Left ventricle myocardium superior (tissue), 1 donor: ENCODE results near the gene IMPA2. TPM values are rescaled to one million over a fixed set of nuclear protein-coding genes. Genes with fewer than 3 reads are reported as not detected.
A peak's percentile ranks its signal among the peaks of the same experiment; 100 is the strongest.
"Not testable (repeated sequence)": the region's sequence is repeated elsewhere in the genome, so short reads cannot be mapped to it uniquely, and the experiment has no call there.

Experiments
- ATAC-seq: fragments of 200-7000 bp; cut with Tn5 transposase; one replicate; pipeline ENCODE4 v1.9.1; 2020; ENCODE audit warnings: mild to moderate bottlenecking, moderate library complexity
- DNase-seq: peaks from one replicate; pipeline ENCODE4 v3.0.0-alpha.2; 2020
- intact Hi-C: fragments of 100-400 bp; cut with micrococcal nuclease; formaldehyde crosslinking; loops from one replicate; pipeline ENCODE4 v1.11.0; 2022
- total RNA-seq: library from RNA; stranded (reverse); fragmentation: NEBNext Ultra II Directional; extraction: Animal tissue kit (Norgen Biotek cat#: 25700); gene quantifications from one replicate; pipeline ENCODE4 v1.2.1, GENCODE V29; 2021
- donor health status: DM: no; HTN: yes; CAD: no; lungs with severe emphysema.

IMPA2 gene
- total RNA-seq, 1 donor from 2014 or later, result 73.3 TPM

GRCh38 chr18:12057419-12058039 lies 76.2 kb downstream of the IMPA2 start:
- ATAC-seq, result no peak

GRCh38 chr18:12059334-12060181 lies 78.3 kb downstream of the IMPA2 start:
- ATAC-seq (no peak), DNase-seq (no peak)
- intact Hi-C loops, result no loop called here

More at GRCh38 chr18:12057419-12058039, 76.2 kb downstream of the IMPA2 start:
- no peak for DNase-seq
- intact Hi-C loops, result no loop called here

- no peak for ATAC-seq
- intact Hi-C loops, result no loop called here
- DNase-seq, result no peak
Measured at GRCh38 chr18:12060182-12060870, 79.0 kb downstream of the IMPA2 start.

- DNase-seq (no peak), ATAC-seq (no peak)
- intact Hi-C loops, result no loop called here
Measured at GRCh38 chr18:12061685-12062084, 80.4 kb downstream of the IMPA2 start.

GRCh38 chr18:12062974-12063373 lies 81.7 kb downstream of the IMPA2 start:
- intact Hi-C loops, result no loop called here
- no peak for DNase-seq
- no peak for ATAC-seq

GRCh38 chr18:12064086-12064763 lies 82.9 kb downstream of the IMPA2 start:
- intact Hi-C loops, result no loop called here
- no peak for ATAC-seq
- DNase-seq, result no peak

GRCh38 chr18:12065397-12065796 lies 84.1 kb downstream of the IMPA2 start:
- no peak for ATAC-seq
- no peak for DNase-seq
- intact Hi-C loops, result no loop called here

GRCh38 chr18:12066910-12067511 lies 85.7 kb downstream of the IMPA2 start:
- no peak for DNase-seq
- ATAC-seq, result no peak
- intact Hi-C loops, result no loop called here

- intact Hi-C loops, result no loop called here
Measured at GRCh38 chr18:12067671-12068070, 86.4 kb downstream of the IMPA2 start.

GRCh38 chr18:12068316-12068949 lies 87.1 kb downstream of the IMPA2 start:
- intact Hi-C loops, DNase-seq: not testable (repeated sequence)
- peak; percentile 43 for ATAC-seq

More at GRCh38 chr18:12067671-12068070, 86.4 kb downstream of the IMPA2 start:
- DNase-seq (no peak), ATAC-seq (no peak)

GRCh38 chr18:12068950-12069320 lies 87.6 kb downstream of the IMPA2 start:
- intact Hi-C loops, result no loop called here
- no peak for ATAC-seq
- no peak for DNase-seq

GRCh38 chr18:12071066-12071465 lies 89.8 kb downstream of the IMPA2 start:
- ATAC-seq, intact Hi-C loops, DNase-seq: not testable (repeated sequence)

- no peak for DNase-seq
Measured at GRCh38 chr18:12072996-12073395, 91.7 kb downstream of the IMPA2 start.

GRCh38 chr18:12074736-12075135 lies 93.4 kb downstream of the IMPA2 start:
- no peak for DNase-seq
- no peak for ATAC-seq
- intact Hi-C loops, result no loop called here

More at GRCh38 chr18:12072996-12073395, 91.7 kb downstream of the IMPA2 start:
- intact Hi-C loops, result no loop called here
- ATAC-seq, result no peak

- DNase-seq (peak; percentile 52), ATAC-seq (peak; percentile 87)
- intact Hi-C loops, result no loop called here
Measured at GRCh38 chr18:12076424-12077140, 95.3 kb downstream of the IMPA2 start.

- intact Hi-C loops, DNase-seq, ATAC-seq: not testable (repeated sequence)
Measured at GRCh38 chr18:12077994-12078393, 96.7 kb downstream of the IMPA2 start.

- DNase-seq (no peak), ATAC-seq (no peak)
- intact Hi-C loops, result no loop called here
Measured at GRCh38 chr18:12079491-12080237, 98.4 kb downstream of the IMPA2 start.
